RWPE2 (cell line): ENCODE results near the gene TAS2R14.

Experiments used
- ATAC-seq: fragments of 200-7000 bp; cut with Tn5 transposase; 3 replicates; pipeline ENCODE4 v1.9.1; 2021; ENCODE audit warnings: low read depth
- DNase-seq: peaks from one replicate; pipeline ENCODE4 v3.0.0-alpha.2; 2020; ENCODE audit warnings: low spot score
- H3K27ac ChIP-seq: fragments of 450-650 bp; 2 replicates; pipeline ENCODE4 v1.5.1; 2017; ENCODE audit warnings: mild to moderate bottlenecking; ENCODE audit not compliant: poor library complexity, severe bottlenecking
- H3K27me3 ChIP-seq: fragments of 250-450 bp; sonication (Bioruptor Pico); 2 replicates; pipeline ENCODE4 v1.5.1; 2021; ENCODE audit warnings: mild to moderate bottlenecking, moderate library complexity; ENCODE audit not compliant: insufficient read depth, poor library complexity, severe bottlenecking
- H3K36me3 ChIP-seq: fragments of 250-450 bp; sonication (Bioruptor Pico); 2 replicates; pipeline ENCODE4 v1.5.1; 2020; ENCODE audit warnings: low read depth, mild to moderate bottlenecking, moderate library complexity
- H3K4me1 ChIP-seq: fragments of 250-450 bp; sonication (Bioruptor Pico); 2 replicates; pipeline ENCODE4 v1.5.1; 2021; ENCODE audit warnings: mild to moderate bottlenecking, moderate library complexity; ENCODE audit not compliant: insufficient read depth, poor library complexity, severe bottlenecking
- H3K4me3 ChIP-seq: fragments of 250-450 bp; sonication (Bioruptor Pico); 2 replicates; pipeline ENCODE4 v1.5.1; 2021; ENCODE audit warnings: mild to moderate bottlenecking, moderate library complexity; ENCODE audit not compliant: severe bottlenecking
- H3K9me3 ChIP-seq: fragments of 250-450 bp; sonication (Bioruptor Pico); 2 replicates; pipeline ENCODE4 v1.5.1; 2021; ENCODE audit warnings: mild to moderate bottlenecking, moderate library complexity; ENCODE audit not compliant: severe bottlenecking
- CTCF ChIP-seq: fragments of 450-650 bp; IDR thresholded peaks from one replicate; pipeline ENCODE4 v1.5.1; 2017; ENCODE audit warnings: mild to moderate bottlenecking, moderate library complexity; ENCODE audit not compliant: poor library complexity, severe bottlenecking

Gene TAS2R14

GRCh38 chr12:10939163-10939562 is at the start of gene TAS2R14:
TSS of gene TAS2R14 (minus strand) at chr12:10939263. CDS start at chr12:10939207, 56 bp downstream.
- ATAC-seq: no peak
- Histone ChIP-seq H3K36me3 (no peaks in the 10 kb centered on the region), H3K27me3 (no peaks in the 10 kb centered on the region)

GRCh38 chr12:10986812-10987211 is 47.7 kb upstream of the TAS2R14 start, which contains the start of gene TAS2R50:
TSS of gene TAS2R50 (minus strand) at chr12:10986912. CDS start at chr12:10986860, 52 bp downstream.
- Histone ChIP-seq H3K4me1 (no peaks in the 10 kb centered on the region), H3K4me3 (no peak within 1 kb of the TSS), H3K27ac (no peak within 1 kb of the TSS), H3K9me3 (no peaks in the 10 kb centered on the region), H3K36me3 (no peaks in the 10 kb centered on the region), H3K27me3 (no peaks in the 10 kb centered on the region)
- no peak for DNase-seq
- no peak for TF ChIP-seq CTCF
- no peak for ATAC-seq

More at GRCh38 chr12:10939163-10939562, at the start of gene TAS2R14:
- H3K4me3 ChIP-seq: no peak within 1 kb of the TSS
- H3K4me1 ChIP-seq: peaks cover 12% of the 10 kb centered on the region
- peak within 1 kb of the TSS; percentile 58 for H3K27ac ChIP-seq
- H3K9me3 ChIP-seq: no peaks in the 10 kb centered on the region
- TF ChIP-seq CTCF: no peak
- no peak for DNase-seq

- no peak for TF ChIP-seq CTCF
- Histone ChIP-seq H3K4me1 (no peaks in the 10 kb centered on the region), H3K4me3 (no peak overlapping the region), H3K27ac (no peak overlapping the region), H3K9me3 (no peaks in the 10 kb centered on the region), H3K36me3 (no peaks in the 10 kb centered on the region), H3K27me3 (no peaks in the 10 kb centered on the region)
- ATAC-seq (no peak), DNase-seq (no peak)
Measured at GRCh38 chr12:10982244-10982643, 43.2 kb upstream of the TAS2R14 start.

- Histone ChIP-seq H3K9me3 (no peaks in the 10 kb centered on the region), H3K4me3 (no peak overlapping the region), H3K4me1 (no peaks in the 10 kb centered on the region), H3K27me3 (no peaks in the 10 kb centered on the region), H3K27ac (no peak overlapping the region), H3K36me3 (no peaks in the 10 kb centered on the region)
- no peak for DNase-seq
- ATAC-seq: no peak
- no peak for TF ChIP-seq CTCF
Measured at GRCh38 chr12:10974965-10975364, 35.9 kb upstream of the TAS2R14 start.

GRCh38 chr12:10968765-10969456 is 29.8 kb upstream of the TAS2R14 start:
- Histone ChIP-seq H3K9me3 (no peaks in the 10 kb centered on the region), H3K36me3 (no peaks in the 10 kb centered on the region), H3K27ac (no peak overlapping the region), H3K4me1 (no peaks in the 10 kb centered on the region), H3K27me3 (no peaks in the 10 kb centered on the region), H3K4me3 (no peak overlapping the region)
- TF ChIP-seq CTCF: no peak
- ATAC-seq: no peak
- no peak for DNase-seq
